ENCODE results near the gene ITGAV. TPM values are rescaled to one million over a fixed set of nuclear protein-coding genes. Genes with fewer than 3 reads are reported as not detected.
"Not testable (repeated sequence)": the region's sequence is repeated elsewhere in the genome, so short reads cannot be mapped to it uniquely, and the experiment has no call there.

Gene ITGAV
- total and polyA plus RNA-seq, 2 donors (not counting 1 experiment from before 2014, with no cell fraction given): 121 to 205 TPM

DNA sequence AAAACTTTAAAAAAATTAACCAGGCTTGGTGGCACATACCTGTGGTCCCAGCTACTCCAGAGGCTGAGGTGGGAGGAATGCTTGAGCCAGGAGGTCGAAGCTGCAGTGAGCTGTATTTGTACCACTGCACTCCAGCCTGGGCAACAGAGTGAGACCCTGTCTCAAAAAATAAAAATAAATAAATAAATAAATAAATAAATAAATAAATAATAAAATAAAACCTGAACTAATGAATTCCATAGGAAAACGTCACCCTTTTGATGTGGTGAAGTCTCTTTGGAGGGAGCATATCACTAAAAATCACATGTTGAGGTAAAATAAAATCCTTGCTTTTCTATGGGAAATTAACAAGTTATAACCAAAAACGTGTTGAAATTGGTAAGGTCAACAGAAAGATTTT lies 29.6 kb upstream of the ITGAV start:
- no peaks in the 10 kb centered on the region for H3K79me2 ChIP-seq (ENCODE audit: control insufficient read depth, insufficient read depth, low read length)
- no peak for DNase-seq (ENCODE audit: low read depth in 2 of 2)
- TF ChIP-seq EZH2 (IDR thresholded peaks at IDR 0.05; ENCODE audit: low read length, missing control alignments) (no peak), CTCF (conservative IDR thresholded peaks at IDR 0.05 in 1 of 2, IDR thresholded peaks at IDR 0.05 in 1 of 2; ENCODE audit: low read depth in 1 of 2, low read length in 2 of 2) (no peak)
- no peak overlapping the region for H3K27ac ChIP-seq (ENCODE audit: insufficient read depth, low read length)
- no peaks in the 10 kb centered on the region for H3K27me3 ChIP-seq (ENCODE audit: control insufficient read depth, insufficient read depth, low read length)
- no peaks in the 10 kb centered on the region for H4K20me1 ChIP-seq (ENCODE audit: control insufficient read depth, extremely low read depth, insufficient read depth, low read length)
- H3K4me3 ChIP-seq (replicated peaks in 1 of 4; ENCODE audit: control extremely low read depth in 1 of 4, insufficient read depth in 1 of 4, low read depth in 3 of 4, low read length in 4 of 4): no peak overlapping the region
- H3K9ac ChIP-seq (ENCODE audit: insufficient read depth, low read length): no peak overlapping the region
- H3K36me3 ChIP-seq (ENCODE audit: control insufficient read depth, insufficient read depth, low read length): no peaks in the 10 kb centered on the region
- H3K4me2 ChIP-seq (ENCODE audit: extremely low read depth, insufficient read depth, low read length): no peak overlapping the region
- no peak overlapping the region for H2AFZ ChIP-seq (ENCODE audit: low read length)
- H3K4me1 ChIP-seq (ENCODE audit: control insufficient read depth, extremely low read depth, insufficient read depth, low read length): no peaks in the 10 kb centered on the region
- H3K9me3 ChIP-seq (ENCODE audit: control insufficient read depth, insufficient read depth, low read depth, low read length): no peaks in the 10 kb centered on the region

DNA sequence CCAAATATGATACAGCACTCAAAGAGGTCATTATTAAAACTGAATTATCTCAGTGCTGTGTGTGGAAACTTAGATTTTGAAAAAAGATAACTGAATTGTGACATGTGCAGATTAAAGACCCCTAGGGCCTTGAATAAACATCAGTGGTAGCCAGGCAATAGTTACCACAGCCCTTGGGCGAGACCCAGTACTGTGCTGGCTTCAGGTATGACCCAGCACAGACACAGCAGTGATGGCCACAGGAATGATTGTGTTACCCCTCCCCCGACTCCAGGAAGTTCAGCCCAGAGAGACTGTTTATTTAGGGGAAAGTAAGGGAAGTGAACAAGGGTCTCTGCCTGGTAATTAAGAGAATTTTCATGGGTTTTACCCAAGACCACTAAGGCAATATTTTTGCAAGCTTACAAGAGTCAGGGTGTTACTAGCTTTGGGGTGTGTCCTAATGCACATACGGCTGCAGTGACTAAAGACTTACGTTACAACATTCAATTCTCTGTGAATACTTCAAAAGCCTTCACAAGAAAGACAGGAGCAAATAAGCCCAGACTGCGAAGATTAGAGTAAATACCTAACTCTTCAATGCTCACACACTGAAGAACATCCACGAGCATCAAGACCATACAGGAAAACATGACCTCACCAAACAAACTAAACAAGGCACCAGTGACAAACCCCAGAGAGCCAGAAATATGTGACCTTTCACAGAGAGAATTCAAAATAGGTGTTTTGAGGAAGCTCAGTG lies 28.2 kb upstream of the ITGAV start:
- no peaks in the 10 kb centered on the region for H4K20me1 ChIP-seq (ENCODE audit: control insufficient read depth, extremely low read depth, insufficient read depth, low read length)
- H3K36me3 ChIP-seq (ENCODE audit: control insufficient read depth, insufficient read depth, low read length): no peaks in the 10 kb centered on the region
- no peaks in the 10 kb centered on the region for H3K79me2 ChIP-seq (ENCODE audit: control insufficient read depth, insufficient read depth, low read length)
- no peaks in the 10 kb centered on the region for H3K27me3 ChIP-seq (ENCODE audit: control insufficient read depth, insufficient read depth, low read length)
- TF ChIP-seq CTCF (conservative IDR thresholded peaks at IDR 0.05 in 1 of 2, IDR thresholded peaks at IDR 0.05 in 1 of 2; ENCODE audit: low read depth in 1 of 2, low read length in 2 of 2) (no peak), EZH2 (IDR thresholded peaks at IDR 0.05; ENCODE audit: low read length, missing control alignments) (no peak)
- no peaks in the 10 kb centered on the region for H3K9me3 ChIP-seq (ENCODE audit: control insufficient read depth, insufficient read depth, low read depth, low read length)
- no peak overlapping the region for H2AFZ ChIP-seq (ENCODE audit: low read length)
- no peak for DNase-seq (ENCODE audit: low read depth in 2 of 2)
- no peak overlapping the region for H3K9ac ChIP-seq (ENCODE audit: insufficient read depth, low read length)
- H3K4me1 ChIP-seq (ENCODE audit: control insufficient read depth, extremely low read depth, insufficient read depth, low read length): no peaks in the 10 kb centered on the region
- H3K4me3 ChIP-seq (replicated peaks in 1 of 4; ENCODE audit: control extremely low read depth in 1 of 4, insufficient read depth in 1 of 4, low read depth in 3 of 4, low read length in 4 of 4): no peak overlapping the region
- no peak overlapping the region for H3K27ac ChIP-seq (ENCODE audit: insufficient read depth, low read length)
- no peak overlapping the region for H3K4me2 ChIP-seq (ENCODE audit: extremely low read depth, insufficient read depth, low read length)

GRCh38 chr2:186562209-186562578 lies 27.7 kb upstream of the ITGAV start:
- Histone ChIP-seq H3K9me3 (ENCODE audit: control insufficient read depth, insufficient read depth, low read depth, low read length) (no peaks in the 10 kb centered on the region), H3K4me1 (ENCODE audit: control insufficient read depth, extremely low read depth, insufficient read depth, low read length) (no peaks in the 10 kb centered on the region), H4K20me1 (ENCODE audit: control insufficient read depth, extremely low read depth, insufficient read depth, low read length) (no peaks in the 10 kb centered on the region), H3K27ac (ENCODE audit: insufficient read depth, low read length) (no peak overlapping the region), H3K79me2 (ENCODE audit: control insufficient read depth, insufficient read depth, low read length) (no peaks in the 10 kb centered on the region), H3K27me3 (ENCODE audit: control insufficient read depth, insufficient read depth, low read length) (no peaks in the 10 kb centered on the region), H3K9ac (ENCODE audit: insufficient read depth, low read length) (no peak overlapping the region), H3K36me3 (ENCODE audit: control insufficient read depth, insufficient read depth, low read length) (no peaks in the 10 kb centered on the region), H3K4me3 (replicated peaks in 1 of 4; ENCODE audit: control extremely low read depth in 1 of 4, insufficient read depth in 1 of 4, low read depth in 3 of 4, low read length in 4 of 4) (no peak overlapping the region), H3K4me2 (ENCODE audit: extremely low read depth, insufficient read depth, low read length) (no peak overlapping the region), H2AFZ (ENCODE audit: low read length) (no peak overlapping the region)
- TF ChIP-seq EZH2 (IDR thresholded peaks at IDR 0.05; ENCODE audit: low read length, missing control alignments) (no peak), CTCF (conservative IDR thresholded peaks at IDR 0.05 in 1 of 2, IDR thresholded peaks at IDR 0.05 in 1 of 2; ENCODE audit: low read depth in 1 of 2, low read length in 2 of 2) (no peak)
- no peak for DNase-seq (ENCODE audit: low read depth in 2 of 2)

GRCh38 chr2:186568600-186568999 lies 21.3 kb upstream of the ITGAV start:
- H3K36me3 ChIP-seq (ENCODE audit: control insufficient read depth, insufficient read depth, low read length); H3K9ac ChIP-seq (ENCODE audit: insufficient read depth, low read length); H3K4me2 ChIP-seq (ENCODE audit: extremely low read depth, insufficient read depth, low read length); H3K27me3 ChIP-seq (ENCODE audit: control insufficient read depth, insufficient read depth, low read length); H3K4me3 ChIP-seq (replicated peaks in 1 of 4; ENCODE audit: control extremely low read depth in 1 of 4, insufficient read depth in 1 of 4, low read depth in 3 of 4, low read length in 4 of 4); H3K79me2 ChIP-seq (ENCODE audit: control insufficient read depth, insufficient read depth, low read length); H3K9me3 ChIP-seq (ENCODE audit: control insufficient read depth, insufficient read depth, low read depth, low read length); H3K27ac ChIP-seq (ENCODE audit: insufficient read depth, low read length); H3K4me1 ChIP-seq (ENCODE audit: control insufficient read depth, extremely low read depth, insufficient read depth, low read length); H4K20me1 ChIP-seq (ENCODE audit: control insufficient read depth, extremely low read depth, insufficient read depth, low read length); H2AFZ ChIP-seq (ENCODE audit: low read length): not testable (repeated sequence)
- DNase-seq (ENCODE audit: low read depth in 2 of 2): peak in 1 of 2 donors; percentile 61

GRCh38 chr2:186569127-186569526 lies 20.7 kb upstream of the ITGAV start:
- H3K4me3 ChIP-seq (replicated peaks in 1 of 4; ENCODE audit: control extremely low read depth in 1 of 4, insufficient read depth in 1 of 4, low read depth in 3 of 4, low read length in 4 of 4); DNase-seq (ENCODE audit: low read depth in 2 of 2); H3K27me3 ChIP-seq (ENCODE audit: control insufficient read depth, insufficient read depth, low read length); H2AFZ ChIP-seq (ENCODE audit: low read length); H3K9me3 ChIP-seq (ENCODE audit: control insufficient read depth, insufficient read depth, low read depth, low read length); H3K27ac ChIP-seq (ENCODE audit: insufficient read depth, low read length); H3K36me3 ChIP-seq (ENCODE audit: control insufficient read depth, insufficient read depth, low read length); H3K4me2 ChIP-seq (ENCODE audit: extremely low read depth, insufficient read depth, low read length); H3K9ac ChIP-seq (ENCODE audit: insufficient read depth, low read length); H3K79me2 ChIP-seq (ENCODE audit: control insufficient read depth, insufficient read depth, low read length); H4K20me1 ChIP-seq (ENCODE audit: control insufficient read depth, extremely low read depth, insufficient read depth, low read length); H3K4me1 ChIP-seq (ENCODE audit: control insufficient read depth, extremely low read depth, insufficient read depth, low read length): not testable (repeated sequence)
